Gastrocnemius medialis (tissue), 4 donors: ENCODE measurements around the gene KCNIP4.

Experiments
- CTCF ChIP-seq, 5 experiments: fragments of 450-650 bp in 3 of 5; fragments of 200-600 bp in 2 of 5; sonication (generic) in 2 of 5; IDR thresholded peaks in 4 of 5; conservative IDR thresholded peaks in 1 of 5; 1 replicate in 4 of 5; 2 replicates in 1 of 5; pipeline ENCODE4 v1.5.1; 2016 to 2019; ENCODE audit warnings: antibody characterized with exemption in 5 of 5, mild to moderate bottlenecking in 3 of 5, moderate library complexity in 3 of 5
- POLR2A ChIP-seq, 2 donors: fragments of 450-650 bp; IDR thresholded peaks; one replicate each; pipeline ENCODE4 v1.6.1; 2017; ENCODE audit warnings: antibody characterized with exemption in 2 of 2, mild to moderate bottlenecking in 2 of 2, moderate library complexity in 2 of 2

GRCh38 chr4:20684852-20685763, 1263.5 kb downstream of the KCNIP4 start:
- no peak for TF ChIP-seq POLR2A (IDR thresholded peaks at IDR 0.05)
- peak; percentile 29 to 66 (median 46) for TF ChIP-seq CTCF (IDR thresholded peaks at IDR 0.05 in 4 of 5, conservative IDR thresholded peaks at IDR 0.05 in 1 of 5)
